Measurements from ENCODE around the gene CPT2. TPM values are rescaled to one million over a fixed set of nuclear protein-coding genes. Genes with fewer than 3 reads are reported as not detected.

CPT2 gene
- total RNA-seq, 1 experiment from 2014 or later: 19.6 TPM

- Mint-ChIP-seq H3K36me3 (ENCODE audit: insufficient read depth, unreplicated experiment) (no peaks in the 10 kb centered on the region), H3K4me3 (ENCODE audit: unreplicated experiment) (no peak overlapping the region), H3K9me3 (ENCODE audit: unreplicated experiment) (no peaks in the 10 kb centered on the region), H3K27ac (ENCODE audit: low read depth, unreplicated experiment) (no peak overlapping the region), H3K4me1 (ENCODE audit: insufficient read depth, unreplicated experiment) (no peaks in the 10 kb centered on the region), H3K27me3 (ENCODE audit: insufficient read depth, unreplicated experiment) (no peaks in the 10 kb centered on the region)
- no peak for TF ChIP-seq CTCF (IDR thresholded peaks at IDR 0.05; ENCODE audit: unreplicated experiment)
- CTCF ChIA-PET: interaction anchor here (1.2 kb wide), 1 partner anchor 31 kb away, joined by 3 read pairs; no protein-coding TSS in a partner anchor
- no peak for DNase-seq (ENCODE audit: unreplicated experiment)
- intact Hi-C loops (cut with micrococcal nuclease): no loop called here
- POLR2A ChIA-PET: interaction anchor here (0.7 kb wide), 1 partner anchor 41 kb away, joined by 3 read pairs; the partner anchor contains the start of gene CPT2
- BruUV-seq (replicated peaks): no TSS peak
These were observed 41.7 kb upstream of the CPT2 start for GRCh38 chr1:53154859-53155438.

GRCh38 chr1:53155534-53155933 lies 41.1 kb upstream of the CPT2 start:
- intact Hi-C loops (cut with micrococcal nuclease): no loop called here
- no peak overlapping the region for H3K4me3 Mint-ChIP-seq (ENCODE audit: unreplicated experiment)
- H3K27ac Mint-ChIP-seq (ENCODE audit: low read depth, unreplicated experiment): no peak overlapping the region
- ChIA-PET CTCF (interaction anchor here (1.2 kb wide), 1 partner anchor 31 kb away, joined by 3 read pairs; no protein-coding TSS in a partner anchor), POLR2A (interaction anchor here (0.7 kb wide), 1 partner anchor 41 kb away, joined by 3 read pairs; the partner anchor contains the start of gene CPT2)
- no peaks in the 10 kb centered on the region for H3K9me3 Mint-ChIP-seq (ENCODE audit: unreplicated experiment)
- no TSS peak for BruUV-seq (replicated peaks)
- no peak for DNase-seq (ENCODE audit: unreplicated experiment)
- no peak for TF ChIP-seq CTCF (IDR thresholded peaks at IDR 0.05; ENCODE audit: unreplicated experiment)
- H3K36me3 Mint-ChIP-seq (ENCODE audit: insufficient read depth, unreplicated experiment): no peaks in the 10 kb centered on the region
- H3K27me3 Mint-ChIP-seq (ENCODE audit: insufficient read depth, unreplicated experiment): no peaks in the 10 kb centered on the region
- H3K4me1 Mint-ChIP-seq (ENCODE audit: insufficient read depth, unreplicated experiment): no peaks in the 10 kb centered on the region

- Mint-ChIP-seq H3K27me3 (ENCODE audit: insufficient read depth, unreplicated experiment) (no peaks in the 10 kb centered on the region), H3K36me3 (ENCODE audit: insufficient read depth, unreplicated experiment) (no peaks in the 10 kb centered on the region), H3K9me3 (ENCODE audit: unreplicated experiment) (no peaks in the 10 kb centered on the region), H3K4me3 (ENCODE audit: unreplicated experiment) (no peak overlapping the region), H3K4me1 (ENCODE audit: insufficient read depth, unreplicated experiment) (no peaks in the 10 kb centered on the region), H3K27ac (ENCODE audit: low read depth, unreplicated experiment) (no peak overlapping the region)
- POLR2A ChIA-PET: interaction anchor here (0.7 kb wide), 1 partner anchor 40 kb away, joined by 3 read pairs; the partner anchor contains the start of gene CPT2
- CTCF ChIA-PET: no interaction called here
- intact Hi-C loops (cut with micrococcal nuclease): no loop called here
- no peak for DNase-seq (ENCODE audit: unreplicated experiment)
- no TSS peak for BruUV-seq (replicated peaks)
- no peak for TF ChIP-seq CTCF (IDR thresholded peaks at IDR 0.05; ENCODE audit: unreplicated experiment)
These were observed 40.7 kb upstream of the CPT2 start for GRCh38 chr1:53155945-53156344.

GRCh38 chr1:53156783-53157182 lies 39.8 kb upstream of the CPT2 start:
- no peak for DNase-seq (ENCODE audit: unreplicated experiment)
- no peak overlapping the region for H3K4me3 Mint-ChIP-seq (ENCODE audit: unreplicated experiment)
- no peaks in the 10 kb centered on the region for H3K27me3 Mint-ChIP-seq (ENCODE audit: insufficient read depth, unreplicated experiment)
- H3K9me3 Mint-ChIP-seq (ENCODE audit: unreplicated experiment): no peaks in the 10 kb centered on the region
- no peak overlapping the region for H3K27ac Mint-ChIP-seq (ENCODE audit: low read depth, unreplicated experiment)
- intact Hi-C loops (cut with micrococcal nuclease): no loop called here
- H3K4me1 Mint-ChIP-seq (ENCODE audit: insufficient read depth, unreplicated experiment): no peaks in the 10 kb centered on the region
- ChIA-PET CTCF (no interaction called here), POLR2A (no interaction called here)
- no peak for TF ChIP-seq CTCF (IDR thresholded peaks at IDR 0.05; ENCODE audit: unreplicated experiment)
- BruUV-seq (replicated peaks): no TSS peak
- H3K36me3 Mint-ChIP-seq (ENCODE audit: insufficient read depth, unreplicated experiment): no peaks in the 10 kb centered on the region
